Liver (tissue), 9 donors: ENCODE data around the gene CPT1A. TPM values are rescaled to one million over a fixed set of nuclear protein-coding genes. Genes with fewer than 3 reads are reported as not detected.

Source experiments
- DNase-seq: peaks from one replicate; pipeline ENCODE4 v3.0.0-alpha.2; 2017; ENCODE audit warnings: low spot score
- H3K27ac ChIP-seq, 2 donors: one replicate each; pipeline ENCODE4 v1.7.0; 2013; ENCODE audit warnings: inconsistent platforms in 2 of 2, low read length in 2 of 2, control low read depth in 1 of 2, low read depth in 1 of 2, mild to moderate bottlenecking in 1 of 2
- H3K27me3 ChIP-seq, 4 donors: one replicate each; pipeline versions ENCODE4 v1.6.1 to v1.7.0; 2013; ENCODE audit warnings: low read length in 3 of 4, inconsistent platforms in 1 of 4, mild to moderate bottlenecking in 1 of 4, moderate library complexity in 1 of 4; ENCODE audit not compliant: control insufficient read depth in 4 of 4, insufficient read depth in 4 of 4
- H3K36me3 ChIP-seq, 4 donors: one replicate each; pipeline versions ENCODE4 v1.6.1 to v1.7.0; 2013; ENCODE audit warnings: low read length in 3 of 4, mild to moderate bottlenecking in 3 of 4, low read depth in 1 of 4, moderate library complexity in 1 of 4; ENCODE audit not compliant: control insufficient read depth in 4 of 4, insufficient read depth in 3 of 4
- H3K4me1 ChIP-seq, 4 donors: one replicate each; pipeline versions ENCODE4 v1.6.1 to v1.7.0; 2013; ENCODE audit warnings: low read length in 3 of 4, mild to moderate bottlenecking in 3 of 4, moderate library complexity in 1 of 4; ENCODE audit not compliant: control insufficient read depth in 4 of 4, insufficient read depth in 4 of 4
- H3K4me3 ChIP-seq, 3 donors: one replicate each; pipeline versions ENCODE4 v1.6.1 to v1.7.0; 2013; ENCODE audit warnings: low read length in 3 of 3, control low read depth in 1 of 3, low read depth in 1 of 3, mild to moderate bottlenecking in 1 of 3
- H3K9ac ChIP-seq, 2 donors: one replicate each; pipeline ENCODE4 v1.7.0; 2013; ENCODE audit warnings: low read length in 2 of 2, mild to moderate bottlenecking in 2 of 2, moderate library complexity in 2 of 2, control low read depth in 1 of 2, low read depth in 1 of 2
- H3K9me3 ChIP-seq, 4 donors: one replicate each; pipeline versions ENCODE4 v1.6.1 to v1.7.0; 2013; ENCODE audit warnings: low read length in 3 of 4; ENCODE audit not compliant: control insufficient read depth in 4 of 4
- ATF3 ChIP-seq: IDR thresholded peaks from 2 replicates; pipeline ENCODE4 v1.6.1; 2016; ENCODE audit warnings: antibody characterized with exemption
- CTCF ChIP-seq: fragments of 150-350 bp; IDR thresholded peaks from 2 replicates; pipeline ENCODE4 v1.5.1; 2017; ENCODE audit warnings: improper control_type of control experiment, low read depth, low read length; ENCODE audit not compliant: missing input control
- EGR1 ChIP-seq, 2 donors: IDR thresholded peaks; 2 replicates each; pipeline ENCODE4 v1.6.1; 2016 to 2018; ENCODE audit warnings: antibody characterized with exemption in 2 of 2, low read depth in 2 of 2
- FOXA1 ChIP-seq: IDR thresholded peaks from 2 replicates; pipeline ENCODE4 v1.6.1; 2016; ENCODE audit warnings: antibody characterized with exemption
- FOXA2 ChIP-seq: IDR thresholded peaks from 2 replicates; pipeline ENCODE4 v1.6.1; 2016; ENCODE audit warnings: antibody characterized with exemption
- GABPA ChIP-seq, 2 donors: IDR thresholded peaks in 1 of 2; conservative IDR thresholded peaks in 1 of 2; 2 replicates each; pipeline ENCODE4 v1.6.1; 2016; ENCODE audit warnings: antibody characterized with exemption in 2 of 2, mild to moderate bottlenecking in 1 of 2, moderate library complexity in 1 of 2
- HNF4G ChIP-seq: IDR thresholded peaks from 2 replicates; pipeline ENCODE4 v1.6.1; 2016; ENCODE audit warnings: antibody characterized with exemption
- JUND ChIP-seq, 2 donors: IDR thresholded peaks; 2 replicates each; pipeline ENCODE4 v1.6.1; 2016; ENCODE audit warnings: antibody characterized with exemption in 2 of 2
- MAX ChIP-seq: IDR thresholded peaks from 2 replicates; pipeline ENCODE4 v1.6.1; 2016; ENCODE audit warnings: antibody characterized with exemption
- NR2F2 ChIP-seq: IDR thresholded peaks from 2 replicates; pipeline ENCODE4 v1.6.1; 2016; ENCODE audit warnings: antibody characterized with exemption
- RAD21 ChIP-seq, 2 donors: IDR thresholded peaks; 2 replicates each; pipeline ENCODE4 v1.6.1; 2016; ENCODE audit warnings: antibody characterized with exemption in 2 of 2, mild to moderate bottlenecking in 2 of 2
- RXRA ChIP-seq, 2 donors: IDR thresholded peaks; 2 replicates each; pipeline ENCODE4 v1.6.1; 2017 to 2018; ENCODE audit warnings: antibody characterized with exemption in 2 of 2, mild to moderate bottlenecking in 1 of 2
- SP1 ChIP-seq: IDR thresholded peaks from 2 replicates; pipeline ENCODE4 v1.6.1; 2018; ENCODE audit warnings: antibody characterized with exemption, mild to moderate bottlenecking
- TAF1 ChIP-seq: conservative IDR thresholded peaks from 2 replicates; pipeline ENCODE4 v1.6.1; 2016; ENCODE audit warnings: antibody characterized with exemption, mild to moderate bottlenecking
- YY1 ChIP-seq: IDR thresholded peaks from 2 replicates; pipeline ENCODE4 v1.6.1; 2016; ENCODE audit warnings: antibody characterized with exemption, mild to moderate bottlenecking
- WGBS: extraction: QIAGEN DNeasy Blood & Tissue Kit; methylation state at CpG from one replicate; pipeline ENCODE4 v1.1.7; 2013; 5-methylcytosine and 5-hydroxymethylcytosine counted together
- polyA plus RNA-seq, 2 donors: library from polyadenylated mRNA; stranded (reverse) in 1 of 2; unstranded in 1 of 2; fragments of 200-250 nt in 1 of 2; fragments of >200 nt in 1 of 2; fragmentation: Nextera tagmentation in 1 of 2; extraction: Ambion mirVana in 1 of 2; gene quantifications; one replicate each; pipeline versions ENCODE4 v1.2.1 to v1.2.3, GENCODE V29; 2013 to 2015
- total RNA-seq, 2 donors: library from RNA; depleted of rRNA; stranded (reverse); fragments of >200 nt; gene quantifications; one replicate each; pipeline ENCODE4 v1.2.3, GENCODE V29; 2014
- TF ChIP-seq, protein P1 (sequence below): IDR thresholded peaks from 2 replicates; pipeline ENCODE4 v1.6.1; 2016; ENCODE audit warnings: antibody characterized with exemption, mild to moderate bottlenecking
- TF ChIP-seq, protein P2 (sequence below): IDR thresholded peaks from 2 replicates; pipeline ENCODE4 v1.6.1; 2016; ENCODE audit warnings: antibody characterized with exemption
- donor health status: healthy.
- donor health status: healthy.
- donor health status: healthy.
- donor health status: healthy.
- donor health status: healthy.

Gene CPT1A
- total and polyA plus RNA-seq, 4 donors = 17.2 to 232 (median 61.0) TPM

- no peak for DNase-seq
- H3K36me3 ChIP-seq = peaks cover 0 to 8% (median 3%) of the 10 kb centered on the region in 4 donors
- no peaks in the 10 kb centered on the region for H3K27me3 ChIP-seq
- H3K27ac ChIP-seq = no peak overlapping the region
- TF ChIP-seq RXRA (IDR thresholded peaks at IDR 0.05) = no peak
- no peak for TF ChIP-seq EGR1 (IDR thresholded peaks at IDR 0.05; ENCODE audit: low read depth in 2 of 2)
- no peak for TF ChIP-seq MAX
- no peak for TF ChIP-seq JUND (IDR thresholded peaks at IDR 0.05)
- no peak for TF ChIP-seq HNF4G
- TF ChIP-seq NR2F2 = no peak
- no peak for TF ChIP-seq FOXA1
- TF ChIP-seq RAD21 (IDR thresholded peaks at IDR 0.05) = no peak
- TF ChIP-seq ATF3 = no peak
- no peak for TF ChIP-seq CTCF
- no peak for TF ChIP-seq TAF1
- TF ChIP-seq, protein P1, sequence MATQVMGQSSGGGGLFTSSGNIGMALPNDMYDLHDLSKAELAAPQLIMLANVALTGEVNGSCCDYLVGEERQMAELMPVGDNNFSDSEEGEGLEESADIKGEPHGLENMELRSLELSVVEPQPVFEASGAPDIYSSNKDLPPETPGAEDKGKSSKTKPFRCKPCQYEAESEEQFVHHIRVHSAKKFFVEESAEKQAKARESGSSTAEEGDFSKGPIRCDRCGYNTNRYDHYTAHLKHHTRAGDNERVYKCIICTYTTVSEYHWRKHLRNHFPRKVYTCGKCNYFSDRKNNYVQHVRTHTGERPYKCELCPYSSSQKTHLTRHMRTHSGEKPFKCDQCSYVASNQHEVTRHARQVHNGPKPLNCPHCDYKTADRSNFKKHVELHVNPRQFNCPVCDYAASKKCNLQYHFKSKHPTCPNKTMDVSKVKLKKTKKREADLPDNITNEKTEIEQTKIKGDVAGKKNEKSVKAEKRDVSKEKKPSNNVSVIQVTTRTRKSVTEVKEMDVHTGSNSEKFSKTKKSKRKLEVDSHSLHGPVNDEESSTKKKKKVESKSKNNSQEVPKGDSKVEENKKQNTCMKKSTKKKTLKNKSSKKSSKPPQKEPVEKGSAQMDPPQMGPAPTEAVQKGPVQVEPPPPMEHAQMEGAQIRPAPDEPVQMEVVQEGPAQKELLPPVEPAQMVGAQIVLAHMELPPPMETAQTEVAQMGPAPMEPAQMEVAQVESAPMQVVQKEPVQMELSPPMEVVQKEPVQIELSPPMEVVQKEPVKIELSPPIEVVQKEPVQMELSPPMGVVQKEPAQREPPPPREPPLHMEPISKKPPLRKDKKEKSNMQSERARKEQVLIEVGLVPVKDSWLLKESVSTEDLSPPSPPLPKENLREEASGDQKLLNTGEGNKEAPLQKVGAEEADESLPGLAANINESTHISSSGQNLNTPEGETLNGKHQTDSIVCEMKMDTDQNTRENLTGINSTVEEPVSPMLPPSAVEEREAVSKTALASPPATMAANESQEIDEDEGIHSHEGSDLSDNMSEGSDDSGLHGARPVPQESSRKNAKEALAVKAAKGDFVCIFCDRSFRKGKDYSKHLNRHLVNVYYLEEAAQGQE = no peak
- TF ChIP-seq, protein P2, sequence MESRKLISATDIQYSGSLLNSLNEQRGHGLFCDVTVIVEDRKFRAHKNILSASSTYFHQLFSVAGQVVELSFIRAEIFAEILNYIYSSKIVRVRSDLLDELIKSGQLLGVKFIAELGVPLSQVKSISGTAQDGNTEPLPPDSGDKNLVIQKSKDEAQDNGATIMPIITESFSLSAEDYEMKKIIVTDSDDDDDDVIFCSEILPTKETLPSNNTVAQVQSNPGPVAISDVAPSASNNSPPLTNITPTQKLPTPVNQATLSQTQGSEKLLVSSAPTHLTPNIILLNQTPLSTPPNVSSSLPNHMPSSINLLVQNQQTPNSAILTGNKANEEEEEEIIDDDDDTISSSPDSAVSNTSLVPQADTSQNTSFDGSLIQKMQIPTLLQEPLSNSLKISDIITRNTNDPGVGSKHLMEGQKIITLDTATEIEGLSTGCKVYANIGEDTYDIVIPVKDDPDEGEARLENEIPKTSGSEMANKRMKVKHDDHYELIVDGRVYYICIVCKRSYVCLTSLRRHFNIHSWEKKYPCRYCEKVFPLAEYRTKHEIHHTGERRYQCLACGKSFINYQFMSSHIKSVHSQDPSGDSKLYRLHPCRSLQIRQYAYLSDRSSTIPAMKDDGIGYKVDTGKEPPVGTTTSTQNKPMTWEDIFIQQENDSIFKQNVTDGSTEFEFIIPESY = no peak
- no peak for TF ChIP-seq FOXA2
- TF ChIP-seq YY1 = no peak
- H3K4me3 ChIP-seq = no peak overlapping the region
- no peaks in the 10 kb centered on the region for H3K4me1 ChIP-seq
- 95% methylated on average over 5 of the region's 5 CpGs for WGBS
- H3K9ac ChIP-seq = no peak overlapping the region
- H3K9me3 ChIP-seq = no peaks in the 10 kb centered on the region
These were observed 19.2 kb downstream of the CPT1A start for GRCh38 chr11:68822546-68822945.

- H3K36me3 ChIP-seq = peaks cover 0 to 8% (median 3%) of the 10 kb centered on the region in 4 donors
- WGBS = 63% methylated on average over 4 of the region's 4 CpGs
- TF ChIP-seq GABPA (IDR thresholded peaks at IDR 0.05 in 1 of 2, conservative IDR thresholded peaks at IDR 0.05 in 1 of 2) (no peak), TAF1 (no peak), CTCF (no peak), MAX (no peak), SP1 (no peak), JUND (IDR thresholded peaks at IDR 0.05) (no peak), HNF4G (no peak), ATF3 (no peak), NR2F2 (no peak)
- TF ChIP-seq, protein P2 = no peak
- H3K4me1 ChIP-seq = no peaks in the 10 kb centered on the region
- no peaks in the 10 kb centered on the region for H3K27me3 ChIP-seq
- no peaks in the 10 kb centered on the region for H3K9me3 ChIP-seq
- H3K4me3 ChIP-seq = no peak overlapping the region
- no peak for DNase-seq
- H3K27ac ChIP-seq = no peak overlapping the region
- no peak overlapping the region for H3K9ac ChIP-seq
These were observed 20.0 kb downstream of the CPT1A start for GRCh38 chr11:68821670-68822069.
